GM18511 (cell line): ENCODE results near the gene PRSS2.
"Not testable (repeated sequence)": the region's sequence is repeated elsewhere in the genome, so short reads cannot be mapped to it uniquely, and the experiment has no call there.

Experiments
- ATAC-seq: cut with Tn5 transposase; IDR thresholded peaks from one replicate; pipeline ENCODE4 v1.9.1; 2021; ENCODE audit warnings: mild to moderate bottlenecking, moderate library complexity; ENCODE audit not compliant: unreplicated experiment

The PRSS2 gene

GRCh38 chr7:142770661-142771352 is at the start of gene PRSS2:
Gene PRSS2, plus strand, starts transcription at chr7:142770970. Its CDS starts 13 bp downstream, at chr7:142770983.
- ATAC-seq, result peak; percentile 36

GRCh38 chr7:142720986-142721385 is 49.8 kb upstream of the PRSS2 start:
- no peak for ATAC-seq

DNA sequence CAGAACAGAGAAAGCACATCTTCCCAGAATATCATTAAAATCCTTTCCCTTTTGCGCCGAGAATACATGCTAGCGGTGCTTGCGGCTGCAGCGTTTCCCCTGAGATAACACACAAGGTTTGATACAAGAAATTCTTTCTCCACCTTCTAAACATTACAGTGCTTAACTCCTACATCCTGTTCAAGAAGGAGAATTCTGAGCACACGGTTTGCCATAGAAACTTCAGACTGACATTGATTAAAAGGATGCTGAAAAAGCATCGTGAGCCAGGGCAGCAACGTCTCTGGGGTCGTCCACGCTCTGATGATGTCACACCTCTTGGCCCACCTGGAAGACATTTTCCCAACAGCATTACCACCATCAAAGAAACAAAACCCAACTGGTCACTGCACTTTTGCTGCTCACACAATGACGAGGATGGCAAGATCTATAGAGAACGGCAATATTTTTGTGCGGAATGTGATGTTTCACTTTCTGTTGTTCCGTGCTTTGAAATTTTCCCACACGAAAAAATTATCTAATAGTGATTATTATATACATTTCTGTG is 48.4 kb upstream of the PRSS2 start:
- ATAC-seq, result no peak

GRCh38 chr7:142733271-142733670 is 37.5 kb upstream of the PRSS2 start:
- ATAC-seq, result no peak

DNA sequence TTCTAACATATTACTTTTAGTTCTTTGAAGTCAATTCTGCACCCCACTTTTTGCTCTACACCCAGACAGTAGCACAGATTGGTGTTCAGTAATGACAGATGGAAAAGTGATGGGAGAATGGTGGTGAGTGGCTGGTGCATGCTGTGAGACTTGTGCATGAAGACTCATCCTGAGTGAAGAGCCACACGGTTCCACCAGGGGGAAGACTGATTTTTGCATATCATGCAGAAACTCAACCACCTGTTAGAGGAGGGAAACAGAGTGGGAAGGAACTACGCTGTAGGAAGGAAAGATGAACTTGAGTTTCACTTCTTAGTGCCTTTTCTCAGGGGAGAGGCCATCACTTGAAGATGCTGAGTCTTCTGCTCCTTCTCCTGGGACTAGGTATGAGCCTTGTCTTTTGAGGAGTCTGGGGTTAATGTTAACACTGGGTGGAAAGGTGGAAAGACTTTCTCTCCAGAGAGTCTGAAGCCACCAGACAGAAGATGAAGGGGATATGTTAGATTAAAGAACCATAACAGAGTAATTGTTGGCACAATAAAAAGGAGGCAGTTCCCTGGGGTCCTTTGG is 30.8 kb upstream of the PRSS2 start:
- ATAC-seq, result peak; percentile 98

- ATAC-seq, result no peak
These were observed 30.0 kb upstream of the PRSS2 start for GRCh38 chr7:142740786-142741185.

DNA sequence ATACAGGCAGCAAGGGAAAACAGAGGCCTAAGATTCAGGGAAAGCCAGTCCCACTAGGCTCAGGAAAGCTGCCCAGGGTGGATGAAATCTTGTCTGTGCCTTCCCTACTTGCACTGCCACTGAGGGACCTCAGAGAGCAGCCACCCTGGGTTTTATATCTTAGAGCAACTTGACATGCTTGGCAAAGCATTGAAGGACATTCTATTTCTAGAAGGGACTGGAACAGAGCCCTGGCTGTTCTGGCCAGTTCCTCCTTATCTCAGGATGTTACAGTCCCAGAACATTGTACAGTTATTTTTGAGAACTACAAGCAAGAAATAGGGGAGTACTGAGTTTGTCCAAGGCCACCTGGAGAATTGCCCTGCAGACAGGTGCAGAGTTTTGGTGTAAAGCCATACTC is 28.8 kb upstream of the PRSS2 start:
- not testable (repeated sequence) for ATAC-seq

- no peak for ATAC-seq
These were observed 25.6 kb upstream of the PRSS2 start for GRCh38 chr7:142745091-142745635.

GRCh38 chr7:142745745-142746144 is 25.0 kb upstream of the PRSS2 start:
- ATAC-seq, result no peak

- no peak for ATAC-seq
These were observed 24.5 kb upstream of the PRSS2 start for GRCh38 chr7:142746264-142746663.

DNA sequence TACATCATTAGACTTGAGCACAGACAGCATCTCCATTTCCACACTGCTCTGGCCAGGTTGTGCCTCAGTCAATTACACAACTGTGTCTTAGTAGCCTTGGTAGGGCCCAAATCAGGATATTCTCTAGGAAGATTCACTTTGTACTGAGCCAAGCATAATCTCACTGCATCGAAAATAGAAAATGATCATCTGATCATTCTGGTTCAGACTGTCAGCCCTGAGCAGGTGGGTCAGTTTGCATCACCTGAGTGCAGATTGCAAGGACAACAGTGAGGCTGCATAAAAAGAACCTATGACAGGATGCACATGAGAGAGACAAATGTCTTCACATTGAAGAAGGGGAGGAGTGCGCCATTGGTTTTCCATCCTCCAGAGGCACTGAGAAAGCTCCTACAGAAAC is 22.4 kb upstream of the PRSS2 start:
- not testable (repeated sequence) for ATAC-seq

DNA sequence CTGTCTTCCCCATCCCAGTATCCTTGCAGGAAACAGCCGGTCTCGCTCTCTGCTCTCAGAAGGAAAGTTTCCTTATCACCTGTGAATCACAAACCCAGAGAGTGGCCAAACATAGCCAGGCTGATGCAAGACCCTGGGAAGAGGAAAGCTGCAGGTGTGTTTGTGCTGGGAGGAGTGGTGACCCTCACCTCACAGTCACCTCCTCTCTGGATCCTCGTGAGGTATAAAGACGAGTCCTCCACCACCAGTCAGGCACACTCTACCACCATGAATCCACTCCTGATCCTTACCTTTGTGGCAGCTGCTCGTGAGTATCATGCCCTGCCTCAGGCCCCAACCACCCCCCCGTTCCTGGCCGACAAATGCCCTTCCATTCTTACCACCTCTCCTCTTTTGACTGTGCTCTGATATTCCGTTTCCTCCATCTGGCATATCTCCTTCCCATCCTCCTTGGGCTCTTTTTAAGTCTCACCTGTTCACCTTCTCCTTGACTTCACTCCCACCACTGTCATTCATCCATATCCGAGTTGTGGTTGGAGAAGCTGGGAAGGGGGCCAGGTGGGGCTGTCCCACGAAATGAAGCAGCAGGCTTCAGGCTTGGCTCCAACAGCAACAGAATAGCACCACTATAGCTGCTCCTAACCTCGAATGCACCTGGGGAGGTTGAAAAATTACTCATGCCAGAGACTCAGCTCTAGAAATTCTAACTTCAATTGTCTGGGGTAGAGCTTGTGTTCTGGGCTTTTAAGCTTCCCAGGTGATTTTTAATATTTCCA is 21.4 kb upstream of the PRSS2 start, which contains the start of gene PRSS1:
TSS of gene PRSS1 (plus strand) at position 255 of the 776 bp plus-strand sequence. CDS start at position 268, 13 bp downstream.
- ATAC-seq, result no peak

- no peak for ATAC-seq
These were observed 20.3 kb upstream of the PRSS2 start for GRCh38 chr7:142750321-142750938.

GRCh38 chr7:142751526-142752175 is 19.1 kb upstream of the PRSS2 start:
- ATAC-seq, result not testable (repeated sequence)

DNA sequence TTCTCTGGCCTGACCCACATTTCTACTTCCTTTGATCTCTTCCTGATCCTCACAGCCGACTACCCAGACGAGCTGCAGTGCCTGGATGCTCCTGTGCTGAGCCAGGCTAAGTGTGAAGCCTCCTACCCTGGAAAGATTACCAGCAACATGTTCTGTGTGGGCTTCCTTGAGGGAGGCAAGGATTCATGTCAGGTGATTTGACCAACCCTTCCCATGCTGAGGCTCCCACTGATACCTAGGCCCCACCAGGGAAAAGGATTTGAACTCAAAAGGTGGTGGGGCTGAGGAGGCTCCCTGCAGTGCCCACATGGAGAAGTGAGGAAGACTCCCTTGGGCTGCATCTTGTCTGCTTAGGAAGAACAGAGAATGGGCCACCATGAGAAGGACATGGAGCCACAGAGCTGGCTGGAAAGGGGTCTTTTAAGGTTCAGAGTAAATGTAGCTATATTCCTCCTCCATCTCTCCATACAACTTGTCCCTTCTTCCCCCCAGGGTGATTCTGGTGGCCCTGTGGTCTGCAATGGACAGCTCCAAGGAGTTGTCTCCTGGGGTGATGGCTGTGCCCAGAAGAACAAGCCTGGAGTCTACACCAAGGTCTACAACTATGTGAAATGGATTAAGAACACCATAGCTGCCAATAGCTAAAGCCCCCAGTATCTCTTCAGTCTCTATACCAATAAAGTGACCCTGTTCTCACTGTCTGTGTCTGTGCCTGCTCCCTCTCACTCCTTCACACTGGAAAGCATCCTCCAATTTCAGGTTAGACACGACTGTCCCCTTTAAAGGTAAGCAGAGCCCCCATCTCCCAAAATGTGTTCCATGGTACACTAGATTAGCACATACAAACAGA is 18.2 kb upstream of the PRSS2 start:
- ATAC-seq, result no peak

DNA sequence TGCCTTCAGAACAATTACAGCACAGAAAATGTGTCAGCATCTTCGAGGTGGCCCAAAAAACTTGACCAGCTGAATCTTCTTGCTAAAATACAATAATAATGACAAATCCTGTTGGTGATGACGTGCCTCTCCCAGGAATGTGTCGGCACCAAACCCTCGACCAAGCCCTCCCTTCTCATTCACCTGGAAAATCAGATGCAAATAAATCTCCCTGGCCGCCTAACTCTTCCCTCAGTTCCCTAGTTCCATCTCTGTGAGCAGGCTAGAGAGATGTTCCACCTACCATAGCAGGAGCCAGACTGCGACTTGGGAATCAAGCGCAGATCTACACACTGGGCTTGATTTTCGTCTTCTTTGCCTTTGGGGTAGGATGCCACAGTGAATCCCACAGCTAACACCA is 17.4 kb upstream of the PRSS2 start:
- no peak for ATAC-seq

DNA sequence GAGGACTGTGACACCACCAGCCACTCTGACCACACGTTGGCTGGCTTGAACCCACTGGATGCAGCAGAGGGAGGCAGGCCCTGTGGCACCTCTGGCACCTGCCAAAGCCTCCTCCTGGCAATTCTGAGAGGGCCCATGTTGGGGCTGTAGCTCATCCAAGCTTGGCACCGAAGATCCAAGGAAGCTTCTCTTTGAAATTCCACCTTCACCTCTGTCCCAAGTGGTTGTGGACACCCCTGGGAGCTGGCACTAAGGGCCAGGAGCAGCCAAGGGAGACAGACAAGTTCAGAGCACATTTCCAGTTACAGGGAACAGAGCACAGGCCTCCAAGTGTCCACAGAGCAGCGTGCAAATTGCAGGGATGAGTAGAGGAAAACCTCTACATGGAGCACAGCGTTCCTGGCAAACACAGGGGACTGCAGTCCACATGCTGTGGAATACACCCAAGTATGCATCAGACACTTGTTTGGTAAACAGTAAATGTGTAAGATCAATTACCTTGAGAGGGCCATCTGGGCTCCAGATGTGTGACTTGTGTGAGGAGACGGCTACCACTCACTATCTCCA is 16.8 kb upstream of the PRSS2 start:
- not testable (repeated sequence) for ATAC-seq

- ATAC-seq, result no peak
These were observed 15.8 kb upstream of the PRSS2 start for GRCh38 chr7:142754681-142755575.
